ENCODE measurements around the gene SSBP2.

Gene SSBP2

GRCh38 chr5:81760521-81760920 is 9.6 kb upstream of the SSBP2 start:
- no peak for TF ChIP-seq ZBTB7A (IDR thresholded peaks at IDR 0.05; ENCODE audit: low read depth)
- no peak for TF ChIP-seq YY1 (IDR thresholded peaks at IDR 0.05; ENCODE audit: low read depth)
- TF ChIP-seq FOXM1 (IDR thresholded peaks at IDR 0.05; ENCODE audit: borderline replicate concordance, low read depth) = no peak
- no peak for TF ChIP-seq CEBPB (IDR thresholded peaks at IDR 0.05)
- no peak for TF ChIP-seq USF1 (IDR thresholded peaks at IDR 0.05)
- TF ChIP-seq EP300 (IDR thresholded peaks at IDR 0.05; ENCODE audit: borderline replicate concordance) = no peak
- no peak for TF ChIP-seq TCF12 (IDR thresholded peaks at IDR 0.05; ENCODE audit: low read depth)

- TF ChIP-seq ZBTB7A (IDR thresholded peaks at IDR 0.05; ENCODE audit: low read depth) = no peak
Measured at GRCh38 chr5:81759632-81760005, 8.7 kb upstream of the SSBP2 start.

- no peak for TF ChIP-seq REST (IDR thresholded peaks at IDR 0.05; ENCODE audit: low read depth)
- no peak for TF ChIP-seq NFIC (IDR thresholded peaks at IDR 0.05)
- TF ChIP-seq ZBTB7A (IDR thresholded peaks at IDR 0.05; ENCODE audit: low read depth) = no peak
- TF ChIP-seq FOXM1 (IDR thresholded peaks at IDR 0.05; ENCODE audit: borderline replicate concordance, low read depth) = no peak
- TF ChIP-seq TAF1 (IDR thresholded peaks at IDR 0.05; ENCODE audit: low read depth) = no peak
- no peak for TF ChIP-seq EGR1 (IDR thresholded peaks at IDR 0.05)
- no peak for TF ChIP-seq EP300 (IDR thresholded peaks at IDR 0.05; ENCODE audit: borderline replicate concordance)
- no peak for TF ChIP-seq MAX (IDR thresholded peaks at IDR 0.05)
- no peak for TF ChIP-seq TEAD4 (IDR thresholded peaks at IDR 0.05)
- TF ChIP-seq USF1 (IDR thresholded peaks at IDR 0.05) = no peak
- no peak for TF ChIP-seq YY1 (IDR thresholded peaks at IDR 0.05; ENCODE audit: low read depth)
- TF ChIP-seq TCF12 (IDR thresholded peaks at IDR 0.05; ENCODE audit: low read depth) = no peak
- no peak for TF ChIP-seq CREB1 (IDR thresholded peaks at IDR 0.05; ENCODE audit: low read depth)
- no peak for TF ChIP-seq CEBPB (IDR thresholded peaks at IDR 0.05)
- no peak for TF ChIP-seq RAD21 (IDR thresholded peaks at IDR 0.05; ENCODE audit: low read depth)
Measured at GRCh38 chr5:81757404-81757803, 6.5 kb upstream of the SSBP2 start.

GRCh38 chr5:81756016-81756415 is 5.1 kb upstream of the SSBP2 start:
- TF ChIP-seq REST (IDR thresholded peaks at IDR 0.05; ENCODE audit: low read depth) (no peak), TEAD4 (IDR thresholded peaks at IDR 0.05) (0 out of 2 replicates have a peak, but pooled peaks have one; percentile 10), ZBTB7A (IDR thresholded peaks at IDR 0.05; ENCODE audit: low read depth) (no peak), YY1 (IDR thresholded peaks at IDR 0.05; ENCODE audit: low read depth) (no peak), FOXM1 (IDR thresholded peaks at IDR 0.05; ENCODE audit: borderline replicate concordance, low read depth) (no peak), USF1 (IDR thresholded peaks at IDR 0.05) (no peak)

GRCh38 chr5:81755320-81755719 is 4.4 kb upstream of the SSBP2 start:
- no peak for TF ChIP-seq CREB1 (IDR thresholded peaks at IDR 0.05; ENCODE audit: low read depth)
- TF ChIP-seq NFIC (IDR thresholded peaks at IDR 0.05) = no peak
- TF ChIP-seq REST (IDR thresholded peaks at IDR 0.05; ENCODE audit: low read depth) = no peak
- no peak for TF ChIP-seq TAF1 (IDR thresholded peaks at IDR 0.05; ENCODE audit: low read depth)
- 0 out of 2 replicates have a peak, but pooled peaks have one; percentile 35 for TF ChIP-seq MAX (IDR thresholded peaks at IDR 0.05)
- TF ChIP-seq EP300 (IDR thresholded peaks at IDR 0.05; ENCODE audit: borderline replicate concordance) = no peak
- TF ChIP-seq TEAD4 (IDR thresholded peaks at IDR 0.05) = peak; percentile 82

Measured in Ishikawa (cell line).